ENCODE measurements around the gene CDCA5. TPM values are rescaled to one million over a fixed set of nuclear protein-coding genes. Genes with fewer than 3 reads are reported as not detected.
A peak's percentile ranks its signal among the peaks of the same experiment; 100 is the strongest.

Gene CDCA5
- total RNA-seq, 1 experiment from 2014 or later, result 94.8 TPM

- Histone ChIP-seq H4K8ac (replicated peaks; ENCODE audit: insufficient read length, low read depth, low read length) (no peak overlapping the region), H3K27ac (ENCODE audit: insufficient read length, low read depth, low read length) (no peak overlapping the region), H3K4me1 (ENCODE audit: insufficient read depth, low read length) (no peaks in the 10 kb centered on the region), H2BK5ac (ENCODE audit: insufficient read length, low read length) (no peak overlapping the region), H3K18ac (ENCODE audit: insufficient read length, low read depth, low read length) (no peak overlapping the region), H3K79me1 (ENCODE audit: insufficient read depth, low read depth, low read length, poor library complexity, severe bottlenecking) (no peaks in the 10 kb centered on the region), H3K79me2 (ENCODE audit: insufficient read depth, low read length) (no peaks in the 10 kb centered on the region), H4K91ac (ENCODE audit: insufficient read length, low read depth, low read length) (no peak overlapping the region), H3T11ph (ENCODE audit: low read length) (no peak overlapping the region), H4K5ac (ENCODE audit: insufficient read length, low read depth, low read length) (no peak overlapping the region), H2BK20ac (ENCODE audit: low read depth, low read length, poor library complexity, severe bottlenecking) (no peak overlapping the region), H3K4ac (ENCODE audit: low read depth, low read length) (no peak overlapping the region), H3K14ac (ENCODE audit: insufficient read depth, low read length) (no peak overlapping the region), H3K4me2 (ENCODE audit: insufficient read depth, insufficient read length, low read length) (no peak overlapping the region), H3K56ac (ENCODE audit: insufficient read length, low read depth, low read length) (no peak overlapping the region), H2BK120ac (ENCODE audit: low read depth, low read length, poor library complexity, severe bottlenecking) (no peak overlapping the region), H2BK12ac (ENCODE audit: insufficient read length, low read depth, low read length) (no peak overlapping the region), H2AK5ac (ENCODE audit: insufficient read length, low read length) (no peak overlapping the region), H3K9me3 (ENCODE audit: control insufficient read depth, low read depth, low read length) (no peaks in the 10 kb centered on the region), H4K20me1 (ENCODE audit: control insufficient read depth, insufficient read depth, insufficient read length) (no peaks in the 10 kb centered on the region), H3K27me3 (ENCODE audit: insufficient read depth, low read length) (no peaks in the 10 kb centered on the region), H2BK15ac (ENCODE audit: low read depth, low read length) (no peak overlapping the region), H2AFZ (ENCODE audit: low read length) (no peak overlapping the region), H3K23me2 (ENCODE audit: insufficient read length, low read depth, low read length, poor library complexity, severe bottlenecking) (peaks cover 18% of the 10 kb centered on the region), H3K23ac (ENCODE audit: insufficient read length, low read depth, low read length) (no peak overlapping the region), H3K9ac (ENCODE audit: extremely low read depth, insufficient read length, low read length) (no peak overlapping the region)
- TF ChIP-seq CTCF (conservative IDR thresholded peaks at IDR 0.05), result no peak
- no CpG with 5 or more reads among the region's 21 CpGs for WGBS (ENCODE audit: extremely low coverage, insufficient read length, low lambda C conversion rate)
- peak; percentile 27 for DNase-seq
- peak overlapping the region in 1 of 3 experiments; percentile 61; a peak in 1 of 7 replicates for H3K27ac Mint-ChIP-seq
- no peaks in the 10 kb centered on the region for H3K9me3 Mint-ChIP-seq
- H3K36me3 Mint-ChIP-seq (ENCODE audit: insufficient read depth in 1 of 3, low read depth in 3 of 3), result peaks cover 15 to 51% (median 49%) of the 10 kb centered on the region in 3 experiments
- H3K4me1 Mint-ChIP-seq, result peaks cover 17 to 24% of the 10 kb centered on the region in 2 experiments
- peak overlapping the region; percentile 84 to 89 for H3K4me3 Mint-ChIP-seq
- H3K27me3 Mint-ChIP-seq (ENCODE audit: low read depth), result peaks cover 1% of the 10 kb centered on the region; the same call in 1 of the 2 replicates
These were observed 31.7 kb upstream of the CDCA5 start for GRCh38 chr11:65115361-65116082.

All from H9 (cell line).